GM21717 (cell line): ENCODE data around the gene LDLRAD3.

Experiments
- ATAC-seq: cut with Tn5 transposase; IDR thresholded peaks from one replicate; pipeline ENCODE4 v1.9.1; 2021; ENCODE audit warnings: mild to moderate bottlenecking, moderate library complexity; ENCODE audit not compliant: unreplicated experiment

LDLRAD3 gene

GRCh38 chr11:36192425-36193289, 248.8 kb downstream of the LDLRAD3 start:
- ATAC-seq: no peak

GRCh38 chr11:36193290-36193619, 249.4 kb downstream of the LDLRAD3 start:
- no peak for ATAC-seq

- no peak for ATAC-seq
Measured at GRCh38 chr11:36193721-36194120, 249.9 kb downstream of the LDLRAD3 start.

- ATAC-seq: no peak
Measured at GRCh38 chr11:36195496-36196354, 251.9 kb downstream of the LDLRAD3 start.

GRCh38 chr11:36196411-36196998, 252.6 kb downstream of the LDLRAD3 start:
- no peak for ATAC-seq

- no peak for ATAC-seq
Measured at GRCh38 chr11:36201411-36201810, 257.5 kb downstream of the LDLRAD3 start.

- ATAC-seq: no peak
Measured at GRCh38 chr11:36205536-36205935, 261.7 kb downstream of the LDLRAD3 start.

- no peak for ATAC-seq
Measured at GRCh38 chr11:36210529-36210928, 266.7 kb downstream of the LDLRAD3 start.

GRCh38 chr11:36211761-36212430, 268.0 kb downstream of the LDLRAD3 start:
- ATAC-seq: no peak

- ATAC-seq: no peak
Measured at GRCh38 chr11:36212564-36213392, 268.9 kb downstream of the LDLRAD3 start.

- no peak for ATAC-seq
Measured at GRCh38 chr11:36213393-36213840, 269.6 kb downstream of the LDLRAD3 start.

GRCh38 chr11:36214480-36214879, 270.6 kb downstream of the LDLRAD3 start:
- no peak for ATAC-seq

- ATAC-seq: no peak
Measured at GRCh38 chr11:36214976-36215692, 271.3 kb downstream of the LDLRAD3 start.

GRCh38 chr11:36215693-36216060, 271.8 kb downstream of the LDLRAD3 start:
- no peak for ATAC-seq

GRCh38 chr11:36216061-36216615, 272.3 kb downstream of the LDLRAD3 start:
- no peak for ATAC-seq

GRCh38 chr11:36218283-36218921, 274.5 kb downstream of the LDLRAD3 start:
- ATAC-seq: no peak

GRCh38 chr11:36219996-36220395, 276.1 kb downstream of the LDLRAD3 start:
- no peak for ATAC-seq

GRCh38 chr11:36222831-36223635, 279.2 kb downstream of the LDLRAD3 start:
- no peak for ATAC-seq
